Measurements from ENCODE around the gene DCTPP1.
"Not testable (repeated sequence)": the region's sequence is repeated elsewhere in the genome, so short reads cannot be mapped to it uniquely, and the experiment has no call there.

The DCTPP1 gene

GRCh38 chr16:30429678-30430427, at the start of gene DCTPP1:
Gene DCTPP1, minus strand, starts transcription at chr16:30430030. Its CDS starts 50 bp downstream, at chr16:30429980.
- peak; percentile 96 for DNase-seq

- no peak for DNase-seq
Observed at GRCh38 chr16:30478766-30479478, 49.1 kb upstream of the DCTPP1 start.

GRCh38 chr16:30477773-30478172, 47.9 kb upstream of the DCTPP1 start:
- not testable (repeated sequence) for DNase-seq

GRCh38 chr16:30476991-30477390, 47.2 kb upstream of the DCTPP1 start:
- no peak for DNase-seq

GRCh38 chr16:30474684-30475083, 44.9 kb upstream of the DCTPP1 start:
- no peak for DNase-seq

GRCh38 chr16:30474074-30474452, 44.2 kb upstream of the DCTPP1 start:
- DNase-seq = no peak

GRCh38 chr16:30473231-30474073, 43.6 kb upstream of the DCTPP1 start:
- no peak for DNase-seq

- DNase-seq = peak; percentile 70
Observed at GRCh38 chr16:30472328-30472942, 42.6 kb upstream of the DCTPP1 start, which contains the start of gene ITGAL. Gene ITGAL, plus strand, starts transcription at chr16:30472742. Its CDS starts 96 bp downstream, at chr16:30472838.

GRCh38 chr16:30470632-30470995, 40.8 kb upstream of the DCTPP1 start:
- no peak for DNase-seq

- DNase-seq = no peak
Observed at GRCh38 chr16:30470170-30470512, 40.3 kb upstream of the DCTPP1 start.

GRCh38 chr16:30464078-30464477, 34.2 kb upstream of the DCTPP1 start:
- no peak for DNase-seq

GRCh38 chr16:30461426-30461825, 31.6 kb upstream of the DCTPP1 start:
- not testable (repeated sequence) for DNase-seq

- DNase-seq = no peak
Observed at GRCh38 chr16:30459456-30459855, 29.6 kb upstream of the DCTPP1 start.

- peak; percentile 68 for DNase-seq
Observed at GRCh38 chr16:30458561-30459394, 28.9 kb upstream of the DCTPP1 start.

GRCh38 chr16:30457743-30458560, 28.1 kb upstream of the DCTPP1 start:
- DNase-seq = no peak

- DNase-seq = no peak
Observed at GRCh38 chr16:30457256-30457655, 27.4 kb upstream of the DCTPP1 start.

GRCh38 chr16:30456302-30456701, 26.5 kb upstream of the DCTPP1 start:
- DNase-seq = no peak

GRCh38 chr16:30452709-30453580, 23.1 kb upstream of the DCTPP1 start:
- not testable (repeated sequence) for DNase-seq

- DNase-seq = no peak
Observed at GRCh38 chr16:30449116-30449435, 19.2 kb upstream of the DCTPP1 start.

- no peak for DNase-seq
Observed at GRCh38 chr16:30447512-30448226, 17.8 kb upstream of the DCTPP1 start.

Measured in SIG-M5 (cell line).